ENCODE results near the gene NEU1.
A peak's percentile ranks its signal among the peaks of the same experiment; 100 is the strongest.

Gene NEU1

DNA sequence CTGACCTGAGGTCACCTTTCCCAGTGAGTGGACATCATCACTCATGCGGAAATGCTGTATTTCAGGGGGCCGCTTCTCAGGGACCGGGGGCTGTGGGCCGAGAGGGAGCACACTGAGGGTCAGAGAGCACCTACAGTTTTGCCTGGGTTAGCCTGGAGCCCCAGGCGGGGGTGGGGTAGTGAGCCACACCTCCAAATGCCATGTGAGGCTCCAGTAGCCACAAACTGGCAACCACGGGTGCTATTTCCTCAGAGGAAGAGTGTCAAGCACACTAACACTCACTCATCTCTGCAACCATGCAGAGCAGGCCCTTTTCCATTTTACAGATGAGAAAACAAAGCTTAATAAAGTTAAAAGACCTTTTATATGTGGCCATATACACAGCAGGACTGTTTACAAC is 30.2 kb upstream of the NEU1 start:
- DNase-seq: no peak

DNA sequence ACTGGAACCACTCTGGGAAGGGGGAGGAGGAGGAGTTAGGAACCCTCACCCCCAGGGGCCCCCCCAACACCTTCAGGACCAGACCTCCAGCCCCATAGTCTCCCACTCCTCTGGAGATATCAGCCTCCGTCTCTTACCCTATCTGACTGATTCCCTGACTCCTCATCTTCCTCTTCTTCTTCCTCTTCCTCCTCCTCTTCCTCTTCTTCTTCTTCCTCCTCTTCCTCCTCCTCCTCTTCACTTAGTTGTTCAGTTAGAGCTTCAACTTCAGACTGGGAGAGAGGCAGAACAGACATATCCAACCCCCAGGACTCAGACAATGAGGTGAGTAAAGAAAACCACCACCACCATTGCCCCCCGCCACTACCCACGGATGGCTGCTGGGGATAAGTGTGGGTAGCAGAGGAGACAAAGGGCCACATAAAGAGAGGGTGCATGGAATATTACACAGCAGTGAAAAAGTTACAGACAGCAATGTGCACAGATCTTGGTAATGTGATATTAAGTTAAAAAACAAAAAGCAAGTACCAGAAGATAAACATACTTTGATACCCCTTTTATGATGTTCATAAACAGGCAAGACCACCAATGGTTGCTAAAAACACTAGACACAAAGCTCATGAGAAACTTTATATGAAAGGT is 26.8 kb upstream of the NEU1 start:
- no peak for DNase-seq

DNA sequence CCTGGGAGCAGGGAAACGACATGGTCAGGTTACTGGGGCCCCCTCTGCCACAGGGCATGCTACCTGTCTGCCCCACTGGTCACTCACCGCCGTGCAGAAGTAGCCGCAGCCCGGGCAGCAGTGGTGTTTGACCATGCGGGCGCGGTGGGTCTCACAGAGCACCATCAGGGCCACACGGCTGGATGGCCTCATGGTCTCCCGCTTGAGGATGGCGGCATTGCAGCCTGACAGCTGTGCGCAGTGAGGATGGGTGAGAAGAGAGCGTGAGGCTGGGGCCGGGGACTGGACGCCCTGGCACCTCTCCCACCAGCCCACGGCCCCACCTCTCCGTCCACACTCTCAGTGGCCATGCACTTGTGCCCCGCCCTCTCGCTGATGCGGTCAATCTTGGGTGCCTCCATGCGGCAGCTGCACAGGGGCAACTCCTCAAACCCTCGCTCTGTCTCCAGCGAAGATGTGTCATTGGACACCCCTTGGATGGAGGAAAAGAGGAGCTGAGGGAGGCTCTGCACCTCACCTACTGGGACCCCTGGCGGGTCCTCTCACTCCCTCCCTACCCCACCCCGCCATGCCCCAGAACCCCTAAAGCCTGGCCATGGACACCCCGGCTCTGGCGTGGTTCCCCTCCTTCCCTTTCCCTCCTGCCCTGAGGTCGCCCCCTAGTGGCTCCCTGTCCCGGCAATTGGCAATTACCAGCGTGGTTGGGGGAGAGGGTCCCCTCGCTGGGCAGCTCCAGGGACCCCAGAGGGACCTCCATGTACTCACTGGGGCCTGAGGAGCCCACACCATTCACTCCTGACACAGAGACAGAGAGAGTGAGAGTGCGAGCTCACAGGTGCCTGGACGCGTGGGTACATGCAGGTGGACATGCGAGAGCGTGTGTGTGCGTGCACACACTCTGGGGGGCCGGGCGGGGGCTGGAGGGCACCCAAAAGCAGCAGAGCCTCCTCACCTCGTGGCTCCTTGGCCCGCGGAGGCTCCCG is 25.9 kb upstream of the NEU1 start:
- DNase-seq: peak; percentile 85

DNA sequence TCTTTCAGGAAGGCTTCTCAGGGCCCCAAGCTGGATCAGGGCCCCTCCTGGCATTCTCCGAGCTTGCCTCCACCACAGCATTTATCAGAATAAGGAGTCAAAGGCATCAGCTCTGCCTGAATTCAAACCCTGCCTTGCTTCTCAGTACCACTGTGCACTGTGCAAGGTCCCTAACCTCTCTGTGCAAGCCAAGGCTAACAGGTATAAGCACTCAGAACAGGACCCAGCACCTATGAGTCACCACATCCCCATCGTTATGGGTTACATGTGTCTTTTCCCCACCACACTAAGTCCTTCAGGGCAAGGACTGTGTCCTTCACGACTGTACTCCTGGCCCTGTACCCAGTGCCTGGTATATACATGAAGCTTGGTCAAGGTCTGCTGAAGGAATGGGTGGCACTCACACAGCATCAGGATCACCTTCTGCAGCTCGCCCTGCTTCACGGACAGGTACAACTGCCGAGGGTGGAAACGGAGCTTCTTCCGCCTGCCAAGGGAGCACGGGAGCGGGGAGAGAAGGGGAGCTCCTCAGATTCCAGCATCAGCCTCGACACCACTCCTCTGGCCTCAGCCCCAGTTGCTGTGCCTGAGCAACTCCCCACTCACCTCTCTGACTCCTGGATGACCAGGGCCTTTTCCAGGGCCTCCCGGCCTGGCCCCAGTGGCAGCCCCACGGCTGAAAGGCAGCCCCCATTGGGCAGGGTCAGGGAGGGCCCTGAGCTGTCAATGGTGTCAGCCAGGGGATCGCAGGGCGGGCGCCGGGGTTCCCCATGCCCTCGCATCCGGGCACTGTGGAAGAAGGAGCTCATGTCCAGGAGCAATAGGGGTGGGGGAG is 24.8 kb upstream of the NEU1 start:
- DNase-seq: no peak

DNA sequence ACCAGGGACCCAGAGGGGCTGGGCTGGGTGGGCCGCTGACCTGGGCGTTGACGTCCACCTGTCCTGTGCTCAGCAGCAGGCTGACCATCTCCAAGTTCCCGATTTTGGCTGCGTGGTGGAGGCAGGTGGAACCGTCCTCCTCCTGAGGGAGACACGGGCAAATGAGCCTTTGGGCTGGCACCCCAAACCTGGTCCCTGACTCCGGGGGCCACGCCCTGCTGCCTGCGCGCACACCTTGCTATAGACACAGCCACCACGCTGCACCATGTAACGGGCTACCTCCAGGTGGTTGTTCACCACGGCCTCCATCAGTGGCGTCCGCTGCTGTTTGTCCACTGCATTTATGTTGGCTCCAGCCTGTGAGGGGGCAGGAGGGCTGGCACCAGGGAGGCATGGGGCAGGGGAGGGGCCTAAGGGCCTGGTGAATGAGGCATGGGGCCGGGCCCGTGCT is 23.9 kb upstream of the NEU1 start:
- no peak for DNase-seq

DNA sequence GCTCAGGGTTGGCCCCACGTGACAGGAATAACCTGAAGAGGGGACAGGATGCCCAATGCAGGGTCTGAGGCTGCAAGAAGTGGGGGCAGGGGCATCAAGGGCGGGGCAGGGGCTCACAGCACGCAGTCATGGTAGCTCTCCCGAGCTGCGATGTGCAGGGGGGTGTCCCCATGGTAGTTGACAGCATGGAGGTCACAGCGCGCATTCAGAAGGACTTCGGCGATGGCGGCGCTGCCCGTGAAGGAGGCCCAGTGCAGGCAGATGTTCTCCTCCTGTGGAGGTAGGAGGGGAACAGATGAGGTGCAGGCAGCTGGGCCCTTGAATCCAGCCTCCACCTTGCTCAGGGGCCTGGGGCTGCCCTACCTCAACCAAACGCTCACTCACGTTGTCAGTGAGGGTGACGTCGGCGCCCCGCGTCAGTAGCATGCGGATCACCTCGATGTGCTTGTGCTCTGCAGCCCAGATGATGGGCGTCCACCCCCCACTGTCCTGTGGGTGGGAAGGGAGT is 22.0 kb upstream of the NEU1 start:
- no peak for DNase-seq

DNA sequence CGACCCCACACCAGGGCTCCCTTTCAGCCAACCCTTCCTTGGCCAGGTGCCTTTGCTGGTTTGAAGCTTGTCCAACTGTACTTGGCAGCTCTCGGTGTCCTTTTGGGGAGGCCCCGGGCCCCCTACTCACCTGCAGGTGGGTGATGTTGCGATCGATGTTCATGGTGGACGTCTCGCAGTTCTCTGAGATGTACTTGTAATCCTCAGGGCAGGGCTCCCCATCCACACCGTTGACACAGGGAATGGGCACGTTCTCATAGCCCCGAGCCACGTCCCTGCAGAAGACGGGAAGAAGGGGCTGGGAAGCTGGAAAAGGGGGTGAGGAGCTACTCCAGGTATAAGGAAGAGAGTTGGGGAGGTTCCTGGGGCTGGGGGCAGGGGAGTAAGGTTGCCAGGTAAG is 21.1 kb upstream of the NEU1 start:
- DNase-seq: no peak

DNA sequence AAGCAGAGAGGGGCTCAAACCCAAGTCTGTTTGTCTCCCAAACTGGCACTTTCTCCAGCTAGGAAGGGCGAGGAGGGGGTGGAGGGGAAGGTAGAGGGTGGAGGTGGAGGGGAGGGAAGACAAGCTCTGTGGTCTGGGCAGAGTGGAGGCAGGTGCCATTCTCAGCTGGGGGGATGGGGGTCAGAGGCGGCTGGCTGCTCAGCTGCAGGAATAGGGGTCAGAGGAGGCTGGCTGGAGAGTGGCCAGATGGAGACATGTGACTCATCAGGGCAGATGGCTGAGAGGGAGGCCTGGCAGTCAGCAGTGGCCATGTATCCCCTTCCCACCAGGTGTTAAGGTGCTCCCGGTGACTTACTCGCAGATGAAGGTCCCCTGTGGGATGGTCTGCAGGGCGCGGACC is 19.7 kb upstream of the NEU1 start:
- no peak for DNase-seq

DNA sequence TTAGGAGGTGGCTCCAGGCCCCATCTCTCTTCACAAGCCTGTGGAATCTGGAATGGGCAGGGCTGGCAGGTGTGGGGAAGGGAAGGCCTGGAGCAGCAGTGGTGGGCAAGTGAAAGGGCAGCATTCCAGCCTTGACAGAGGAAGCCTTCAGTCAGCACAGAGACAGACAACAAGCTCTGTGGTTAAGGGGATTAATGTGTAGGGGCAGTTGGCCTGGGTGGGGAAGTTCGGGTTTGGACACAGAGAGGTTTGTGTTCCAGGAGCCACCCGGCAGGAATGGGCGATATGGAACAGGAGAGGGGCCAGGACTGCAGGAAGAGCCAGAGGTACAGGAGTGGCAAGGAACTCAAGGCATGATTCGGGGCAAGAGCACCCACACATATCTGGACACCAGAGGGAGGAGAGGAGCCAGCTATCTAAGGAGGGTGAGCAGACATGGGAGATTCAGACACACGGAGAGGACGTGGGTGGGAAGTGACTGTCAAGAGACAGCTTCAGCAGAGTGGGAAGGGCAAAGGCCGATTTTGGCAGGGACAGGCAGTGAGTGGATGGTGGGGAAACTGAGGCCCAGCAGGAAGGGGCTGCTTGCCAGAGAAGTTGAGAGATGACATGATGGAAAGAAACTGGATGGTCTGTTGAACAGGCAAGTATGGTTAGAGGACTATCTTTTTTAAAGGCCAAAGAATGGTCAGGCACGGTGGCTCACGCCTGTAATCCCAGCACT is 18.7 kb upstream of the NEU1 start:
- DNase-seq: no peak

DNA sequence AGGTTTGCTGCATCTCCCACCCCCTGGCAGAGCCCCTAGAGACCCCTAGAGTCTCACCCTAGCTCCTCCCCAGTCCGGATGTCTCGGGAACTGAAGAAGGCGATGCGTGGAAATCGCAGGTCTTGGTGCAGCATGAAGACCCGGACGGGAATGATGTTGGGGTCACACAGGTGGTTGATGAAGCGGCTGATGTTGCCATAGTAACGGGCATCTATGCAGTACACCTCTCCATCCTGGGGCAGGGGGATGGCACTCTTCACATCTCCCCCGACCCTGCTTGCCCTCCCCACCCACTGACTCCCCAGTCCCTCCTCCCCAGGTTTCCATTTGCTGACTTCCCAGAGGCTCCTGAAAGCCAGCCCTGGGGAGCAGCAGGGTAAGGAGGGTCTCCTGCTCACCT is 18.0 kb upstream of the NEU1 start:
- DNase-seq: no peak

DNA sequence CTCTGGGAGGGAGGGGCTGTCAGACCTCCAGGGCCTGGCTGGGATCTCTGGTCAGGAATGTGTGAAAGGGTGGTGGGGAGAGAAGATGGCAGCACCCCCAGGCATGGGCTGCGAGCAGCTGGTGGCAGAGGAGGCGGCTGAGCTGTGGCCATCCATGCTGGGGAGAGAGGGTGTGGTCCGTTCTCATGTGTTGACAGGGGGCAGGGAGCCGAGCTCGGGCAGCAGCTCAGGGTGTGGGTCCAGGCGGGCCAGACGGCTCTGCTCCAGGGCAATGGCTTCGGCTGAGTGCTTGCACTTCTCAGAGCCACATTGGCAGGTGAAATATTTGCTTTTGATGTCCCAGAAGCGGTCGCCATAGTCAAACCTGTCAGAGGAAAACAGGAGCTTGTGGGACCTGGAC is 17.3 kb upstream of the NEU1 start:
- DNase-seq: no peak

DNA sequence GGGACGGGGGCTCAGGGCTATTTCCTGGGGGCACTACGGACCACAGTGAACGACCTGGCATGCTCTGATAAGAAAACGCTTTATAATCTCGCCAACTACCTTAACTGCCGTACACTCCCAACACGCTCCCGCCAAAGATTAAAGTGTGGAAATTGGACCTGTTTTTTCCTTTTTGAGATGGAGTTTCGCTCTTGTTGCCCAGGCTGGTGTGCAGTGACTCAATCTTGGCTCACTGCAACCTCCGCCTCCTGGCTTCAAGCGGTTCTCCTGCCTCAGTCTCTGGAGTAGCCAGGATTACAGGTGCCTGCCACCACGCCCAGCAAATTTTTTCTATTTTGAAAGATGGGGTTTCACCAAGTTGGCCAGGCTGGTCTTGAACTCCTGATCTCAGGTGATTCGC is 16.5 kb upstream of the NEU1 start:
- DNase-seq: no peak

DNA sequence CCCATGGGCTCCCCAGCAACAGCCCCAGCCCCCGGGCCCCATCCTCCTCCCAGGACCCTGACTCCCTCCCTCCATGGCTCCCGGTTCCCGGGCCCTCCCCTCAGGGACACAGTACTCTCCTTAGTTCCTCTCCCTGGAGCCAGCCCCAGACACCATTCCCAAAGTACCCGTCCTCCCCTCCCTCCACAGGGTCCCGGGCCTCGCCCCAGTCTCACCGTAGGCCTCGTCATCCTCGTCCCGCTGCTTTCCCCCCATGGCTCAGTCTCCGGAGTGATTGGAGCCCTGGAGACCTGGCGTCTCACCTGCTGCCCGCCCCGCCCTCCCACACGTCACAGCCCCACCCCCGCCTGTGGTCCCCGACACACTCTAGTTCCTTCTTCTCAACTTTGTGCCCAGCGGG is 16.1 kb upstream of the NEU1 start, which contains the start of gene SLC44A4:
Gene SLC44A4 (minus strand): TSS at position 272 of the 400 bp plus-strand sequence. CDS start 17 bp downstream, at position 255.
- no peak for DNase-seq

DNA sequence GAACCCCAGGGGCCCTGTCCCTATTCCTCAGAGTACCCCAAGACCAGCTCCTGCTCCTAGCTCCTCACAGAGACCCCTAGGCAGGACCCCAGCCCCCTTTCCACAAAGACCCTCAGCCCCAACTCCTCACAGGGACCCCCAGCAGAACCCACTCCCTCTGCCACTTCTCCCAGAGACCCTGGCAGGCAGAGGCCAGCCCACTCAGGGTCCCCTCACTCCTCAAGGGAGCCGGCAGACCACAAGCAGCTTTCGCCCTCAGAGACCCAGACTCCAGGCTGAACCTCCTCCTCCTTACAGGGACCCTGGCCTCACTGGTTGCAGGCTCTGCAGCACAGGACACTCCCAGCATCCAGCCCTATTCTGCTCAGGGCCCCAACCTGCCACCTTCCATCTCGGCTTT is 15.6 kb upstream of the NEU1 start:
- DNase-seq: no peak

DNA sequence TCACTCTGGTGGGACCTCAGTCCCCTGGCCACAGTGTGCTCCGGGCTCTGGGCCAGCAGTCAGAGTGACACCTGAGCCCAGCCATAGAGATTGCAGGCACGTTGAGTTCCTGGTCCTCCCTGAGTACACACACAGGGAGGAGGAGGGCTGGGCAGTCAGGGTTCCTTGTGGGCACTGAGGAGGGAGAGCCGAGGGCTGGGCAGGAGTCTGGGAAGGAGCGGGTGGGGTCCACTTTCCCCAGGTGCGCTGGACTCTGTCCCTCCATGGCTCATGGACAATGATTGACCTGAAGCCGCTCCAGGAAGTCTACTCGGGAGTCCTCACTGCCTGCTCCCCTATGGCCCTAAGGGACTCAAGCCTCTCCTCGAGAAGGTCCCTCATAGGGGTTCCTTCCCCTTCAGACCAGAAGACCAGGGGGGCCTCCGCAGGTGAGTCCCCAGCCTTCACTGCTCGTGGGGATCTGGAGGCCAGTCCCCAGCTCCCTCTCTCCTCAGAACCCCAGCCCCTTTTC is 15.1 kb upstream of the NEU1 start:
- no peak for DNase-seq

DNA sequence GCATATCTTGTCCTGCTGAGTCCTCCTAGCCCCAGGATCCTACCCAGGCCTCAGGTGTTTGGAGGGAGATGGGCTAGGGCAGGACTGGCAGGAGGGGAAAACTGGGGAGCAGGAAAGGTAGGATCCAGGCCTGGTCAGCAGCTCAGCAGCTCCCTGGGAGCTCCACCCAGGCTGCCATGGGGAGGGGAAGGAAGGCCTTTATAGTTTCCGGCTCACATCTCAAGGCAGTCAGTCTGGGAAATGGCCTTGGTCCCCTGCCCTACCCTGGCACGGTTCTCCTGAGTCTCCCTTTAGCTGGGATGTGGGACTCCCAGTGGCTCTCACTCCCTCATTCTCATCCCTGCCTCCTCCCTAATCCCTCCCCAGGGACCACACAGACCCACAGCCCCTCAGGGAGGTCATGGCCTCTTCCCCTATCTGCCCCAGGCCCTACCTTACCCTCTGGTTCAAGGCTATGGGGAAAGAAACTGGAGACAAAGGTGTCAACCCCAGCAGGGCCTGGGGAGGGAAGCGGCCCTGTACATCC is 14.6 kb upstream of the NEU1 start:
- no peak for DNase-seq

DNA sequence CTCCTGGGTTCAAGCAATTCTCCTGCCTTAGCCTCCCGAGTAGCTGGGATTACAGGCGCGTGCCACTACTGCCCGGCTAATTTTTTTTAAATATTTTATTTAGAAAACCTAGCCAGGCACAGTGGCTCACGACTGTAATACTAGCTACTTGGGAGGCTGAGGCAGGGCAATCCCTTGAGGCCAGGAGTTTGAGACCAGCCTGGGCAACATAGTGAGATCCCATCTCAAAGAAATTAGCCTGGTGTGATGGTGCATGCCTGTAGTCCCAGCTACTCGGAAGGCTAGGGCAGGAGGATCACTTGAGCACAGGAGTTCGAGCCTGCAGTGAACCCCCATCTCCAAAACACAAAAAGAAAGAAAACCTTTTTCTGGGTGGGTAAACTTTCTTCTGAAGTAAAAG is 13.7 kb upstream of the NEU1 start:
- DNase-seq: no peak

DNA sequence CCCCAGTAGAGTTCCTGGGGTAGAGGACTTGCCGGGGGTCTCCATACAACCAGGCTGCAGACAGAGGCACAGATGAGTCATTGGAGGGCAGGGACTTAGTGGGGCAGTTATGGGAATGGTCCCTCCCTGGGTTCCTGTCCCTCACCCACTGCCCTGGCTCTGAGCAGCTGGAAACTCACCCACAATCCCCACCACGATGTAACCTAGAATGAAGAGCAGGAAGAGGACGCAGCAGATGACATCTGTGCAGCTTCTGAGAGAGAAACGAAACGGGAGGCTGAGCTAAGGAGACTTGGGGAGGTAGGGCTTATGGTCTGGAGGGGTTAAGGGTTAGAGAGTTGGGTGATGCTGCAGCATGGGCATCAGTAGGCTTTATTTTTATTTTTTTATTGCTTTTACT is 13.3 kb upstream of the NEU1 start:
- no peak for DNase-seq

DNA sequence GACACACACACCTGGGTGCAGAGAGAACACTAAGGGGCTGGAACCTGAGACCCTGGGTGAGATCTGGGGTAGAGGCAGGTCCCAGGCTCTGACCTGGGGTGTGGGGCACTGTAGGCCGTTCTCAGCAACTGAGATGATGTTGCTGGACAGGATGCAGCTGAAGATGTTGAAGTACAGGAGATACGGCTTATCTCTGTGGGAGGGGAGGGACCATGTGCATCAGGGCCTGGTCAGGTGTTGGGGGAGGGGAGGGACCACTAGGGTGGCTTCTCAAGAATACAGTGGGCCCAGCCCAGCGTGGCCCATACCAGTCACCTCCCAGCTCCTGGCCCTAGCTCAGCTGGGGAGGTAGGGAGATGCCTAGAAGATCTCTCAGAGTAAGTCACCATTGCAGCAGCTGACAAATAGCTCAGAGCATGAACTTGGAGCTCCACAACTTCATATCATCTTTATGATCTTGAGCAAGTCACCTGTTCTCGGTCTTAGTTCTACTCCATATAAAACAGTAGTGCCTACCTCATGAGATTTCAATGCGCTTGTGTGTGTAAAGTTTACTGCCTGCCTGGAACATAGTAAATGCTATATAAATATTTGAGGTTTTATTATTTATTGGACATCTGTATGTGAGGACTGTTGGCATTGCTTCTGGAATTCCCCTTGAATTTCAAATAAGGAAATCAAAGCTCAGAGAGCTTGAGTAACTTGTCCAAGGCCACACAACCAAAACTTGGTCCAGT is 12.4 kb upstream of the NEU1 start:
- no peak for DNase-seq

DNA sequence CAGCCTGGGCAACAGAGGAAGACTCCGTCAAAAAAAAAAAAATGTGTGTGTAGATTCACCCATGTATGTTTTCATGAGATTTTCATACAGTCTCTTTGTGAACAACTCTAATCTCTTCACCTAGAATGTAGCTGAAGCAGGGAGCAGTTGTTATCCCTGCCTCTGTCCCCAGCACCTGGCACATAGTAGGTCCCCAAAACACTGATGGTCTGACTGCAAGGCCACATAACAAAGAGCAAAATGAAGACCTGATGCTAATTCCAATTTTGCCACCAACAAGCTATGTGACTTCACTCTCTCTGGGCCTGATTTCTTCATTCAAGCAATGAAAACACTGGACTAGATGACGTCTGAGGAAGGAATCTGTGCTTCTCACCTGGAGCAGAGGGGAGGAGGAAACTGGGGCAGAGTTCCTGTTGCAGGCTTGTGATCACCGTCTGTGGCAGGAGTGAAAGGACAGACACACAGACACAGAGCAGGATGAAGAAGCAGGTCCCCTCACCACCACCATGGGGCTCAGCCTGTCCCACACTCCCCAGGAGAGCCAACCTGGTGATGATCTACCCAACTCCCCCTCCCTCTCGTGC is 11.6 kb upstream of the NEU1 start:
- no peak for DNase-seq
